Dedifferentiated amniotic fluid mesenchymal stem cell (primary cell): Measurements from ENCODE around the gene LRRC19.

ENCODE experiments used
- DNase-seq: peaks from one replicate; pipeline ENCODE4 v3.0.0-alpha.2; 2016; ENCODE audit errors: extremely low spot score

Gene LRRC19

GRCh38 chr9:27005491-27005890 is at the start of gene LRRC19:
Gene LRRC19 (minus strand): TSS chr9:27005672. CDS start chr9:26999694, 5,978 bp downstream.
- no peak for DNase-seq

GRCh38 chr9:27054841-27055240 is 49.4 kb upstream of the LRRC19 start:
- no peak for DNase-seq

GRCh38 chr9:27054125-27054524 is 48.7 kb upstream of the LRRC19 start:
- no peak for DNase-seq

- no peak for DNase-seq
Observed at GRCh38 chr9:27053369-27054022, 48.0 kb upstream of the LRRC19 start.

- DNase-seq: no peak
Observed at GRCh38 chr9:27047136-27047535, 41.7 kb upstream of the LRRC19 start.

GRCh38 chr9:27043176-27043575 is 37.7 kb upstream of the LRRC19 start:
- DNase-seq: no peak

- DNase-seq: no peak
Observed at GRCh38 chr9:27042476-27042875, 37.0 kb upstream of the LRRC19 start.

- DNase-seq: no peak
Observed at GRCh38 chr9:27041746-27042145, 36.3 kb upstream of the LRRC19 start.

- DNase-seq: no peak
Observed at GRCh38 chr9:27037499-27037898, 32.0 kb upstream of the LRRC19 start.

GRCh38 chr9:27033815-27034403 is 28.4 kb upstream of the LRRC19 start:
- DNase-seq: peak; percentile 56

- DNase-seq: no peak
Observed at GRCh38 chr9:27029186-27029585, 23.7 kb upstream of the LRRC19 start.

- DNase-seq: no peak
Observed at GRCh38 chr9:27022920-27023319, 17.4 kb upstream of the LRRC19 start.

GRCh38 chr9:27019589-27019988 is 14.1 kb upstream of the LRRC19 start:
- DNase-seq: peak; percentile 33

- DNase-seq: no peak
Observed at GRCh38 chr9:27003426-27004077, 1.9 kb downstream of the LRRC19 start.

- no peak for DNase-seq
Observed at GRCh38 chr9:26995810-26996209, 9.7 kb downstream of the LRRC19 start.

GRCh38 chr9:26983340-26983739 is 22.1 kb downstream of the LRRC19 start:
- no peak for DNase-seq

GRCh38 chr9:26975728-26976707 is 29.5 kb downstream of the LRRC19 start:
- DNase-seq: no peak

GRCh38 chr9:26974927-26975326 is 30.5 kb downstream of the LRRC19 start:
- DNase-seq: no peak

GRCh38 chr9:26973989-26974388 is 31.5 kb downstream of the LRRC19 start:
- no peak for DNase-seq

- DNase-seq: no peak
Observed at GRCh38 chr9:26971721-26972120, 33.8 kb downstream of the LRRC19 start.

- no peak for DNase-seq
Observed at GRCh38 chr9:26956860-26957233, 48.6 kb downstream of the LRRC19 start.
